T-cell (primary cell): Measurements from ENCODE around the gene ENPP1. TPM values are rescaled to one million over a fixed set of nuclear protein-coding genes. Genes with fewer than 3 reads are reported as not detected.
"Not testable (repeated sequence)": the region's sequence is repeated elsewhere in the genome, so short reads cannot be mapped to it uniquely, and the experiment has no call there.

Source experiments
- ATAC-seq, 4 experiments: fragments of 200-7000 bp in 3 of 4; fragments of 150-1000 bp in 1 of 4; cut with Tn5 transposase; replicated peaks in 1 of 4; 1 replicate in 3 of 4; 2 replicates in 1 of 4; pipeline ENCODE4 v1.10.0; 2021; ENCODE audit warnings: moderate library complexity in 3 of 4, mild to moderate bottlenecking in 2 of 4, moderate number of reproducible peaks in 1 of 4
- CTCF ChIA-PET, 2 donors: fragments of 300-600 bp; sonication (Branson Sonifier 250); formaldehyde crosslinking; loops; one replicate each; lab custom pipeline; 2022; ENCODE audit warnings: antibody characterized with exemption in 2 of 2; lab: Charles Lee
- POLR2A ChIA-PET, 2 donors: fragments of 300-600 bp; sonication (Branson Sonifier 250); formaldehyde crosslinking; loops; one replicate each; lab custom pipeline; 2022; ENCODE audit warnings: antibody characterized with exemption in 2 of 2; lab: Charles Lee
- DNase-seq, 35 experiments: peaks; one replicate each; pipeline versions ENCODE4 v3.0.0 to v3.0.0-alpha.2; 2013 to 2023
- H3K27ac ChIP-seq: one replicate; pipeline ENCODE4 v1.5.1; 2013; ENCODE audit warnings: low read length
- H3K27me3 ChIP-seq, 2 experiments: replicated peaks in 1 of 2; 1 replicate in 1 of 2; 2 replicates in 1 of 2; pipeline versions ENCODE4 v1.6.1 to v1.7.0; 2013; ENCODE audit warnings: low read length in 1 of 2, mixed read lengths in 1 of 2; ENCODE audit not compliant: control insufficient read depth in 2 of 2, insufficient read depth in 2 of 2; ENCODE audit errors: extremely low read depth in 1 of 2
- H3K36me3 ChIP-seq, 2 donors: 1 replicate in 1 of 2; 2 replicates in 1 of 2; pipeline versions ENCODE4 v1.6.1 to v1.7.0; 2013; ENCODE audit warnings: low read length in 1 of 2; ENCODE audit not compliant: control insufficient read depth in 2 of 2, insufficient read depth in 1 of 2; ENCODE audit errors: extremely low read depth in 1 of 2
- H3K4me1 ChIP-seq, 2 experiments: 1 replicate in 1 of 2; 2 replicates in 1 of 2; pipeline versions ENCODE4 v1.6.1 to v1.7.0; 2013; ENCODE audit warnings: low read length in 2 of 2, mixed read lengths in 1 of 2; ENCODE audit not compliant: insufficient read depth in 2 of 2, control insufficient read depth in 1 of 2; ENCODE audit errors: extremely low read depth in 1 of 2
- H3K4me3 ChIP-seq, 2 donors: 1 replicate in 1 of 2; 2 replicates in 1 of 2; pipeline versions ENCODE4 v1.5.1 to v1.7.0; 2013; ENCODE audit warnings: mild to moderate bottlenecking in 2 of 2, low read length in 1 of 2, moderate library complexity in 1 of 2; ENCODE audit not compliant: control insufficient read depth in 1 of 2; ENCODE audit errors: extremely low read depth in 1 of 2
- H3K9me3 ChIP-seq: 2 replicates; pipeline ENCODE4 v1.7.0; 2013
- H3K27ac Mint-ChIP-seq, 2 donors: one replicate each; pipeline ENCODE4 v1.8.0; 2020 to 2021; ENCODE audit warnings: mild to moderate bottlenecking in 2 of 2, mixed read lengths in 2 of 2
- H3K27me3 Mint-ChIP-seq, 2 donors: one replicate each; pipeline ENCODE4 v1.8.0; 2021 to 2022; ENCODE audit warnings: mixed read lengths in 2 of 2
- H3K36me3 Mint-ChIP-seq: one replicate; pipeline ENCODE4 v1.8.0; 2021; ENCODE audit warnings: mixed read lengths
- H3K4me1 Mint-ChIP-seq, 3 donors: one replicate each; pipeline ENCODE4 v1.8.0; 2020 to 2022; ENCODE audit warnings: mixed read lengths in 3 of 3, mild to moderate bottlenecking in 1 of 3
- H3K4me3 Mint-ChIP-seq, 3 donors: one replicate each; pipeline ENCODE4 v1.8.0; 2020 to 2022; ENCODE audit warnings: mild to moderate bottlenecking in 3 of 3, mixed read lengths in 3 of 3, moderate library complexity in 3 of 3
- H3K9me3 Mint-ChIP-seq, 3 donors: one replicate each; pipeline ENCODE4 v1.8.0; 2020 to 2022; ENCODE audit warnings: mixed read lengths in 3 of 3
- WGBS: methylation state at CpG from one replicate; pipeline ENCODE4 v1.1.5; 2013; ENCODE audit warnings: missing lambda C conversion rate; ENCODE audit not compliant: insufficient coverage; 5-methylcytosine and 5-hydroxymethylcytosine counted together
- total RNA-seq, 35 experiments: library from RNA in 6 of 35; stranded (reverse) in 6 of 35; fragments of 120-200 nt in 1 of 35; gene quantifications; one replicate each; pipeline versions ENCODE4 v1.2.1 to v1.2.4 and lab custom pipeline; 2013 to 2026

Gene ENPP1
- total RNA-seq, 5 donors from 2014 or later (not counting 1 experiment from before 2014, with no cell fraction given), result 0.15 to 0.47 (median 0.35) TPM

- Mint-ChIP-seq H3K27me3 (peaks cover 13 to 22% of the 10 kb centered on the region in 2 donors), H3K36me3 (no peaks in the 10 kb centered on the region), H3K9me3 (peaks cover 6 to 9% (median 9%) of the 10 kb centered on the region in 3 donors), H3K27ac (no peak overlapping the region), H3K4me3 (no peak overlapping the region), H3K4me1 (no peaks in the 10 kb centered on the region)
- DNase-seq, result no peak
- H3K27ac ChIP-seq, result no peak overlapping the region
- ATAC-seq, result no peak
- no peaks in the 10 kb centered on the region for H3K9me3 ChIP-seq
- ChIA-PET POLR2A (no interaction called here), CTCF (interaction anchor here in 1 of 2 donors (0.6 kb wide), 1 partner anchor 11 kb away, joined by 7 read pairs; no protein-coding TSS in a partner anchor)
- no peaks in the 10 kb centered on the region for H3K36me3 ChIP-seq
- peaks cover 5 to 9% of the 10 kb centered on the region in 2 experiments for H3K27me3 ChIP-seq
- no peaks in the 10 kb centered on the region for H3K4me1 ChIP-seq
- no peak overlapping the region for H3K4me3 ChIP-seq
- no CpG with 5 or more reads among the region's 4 CpGs for WGBS
Observed at GRCh38 chr6:131897050-131897435, 89.2 kb downstream of the ENPP1 start.

GRCh38 chr6:131897621-131898020, 89.8 kb downstream of the ENPP1 start:
- no peaks in the 10 kb centered on the region for H3K4me1 ChIP-seq
- H3K27me3 ChIP-seq, result peaks cover 4 to 9% of the 10 kb centered on the region in 2 experiments
- H3K36me3 Mint-ChIP-seq, result no peaks in the 10 kb centered on the region
- H3K4me1 Mint-ChIP-seq, result no peaks in the 10 kb centered on the region
- peaks cover 13 to 25% of the 10 kb centered on the region in 2 donors for H3K27me3 Mint-ChIP-seq
- peaks cover 6 to 9% (median 9%) of the 10 kb centered on the region in 3 donors for H3K9me3 Mint-ChIP-seq
- DNase-seq (no peak), ATAC-seq (no peak)
- no peak overlapping the region for H3K27ac ChIP-seq
- no peak overlapping the region for H3K4me3 Mint-ChIP-seq
- ChIA-PET CTCF (interaction anchor here in 1 of 2 donors (0.6 kb wide), 1 partner anchor 11 kb away, joined by 7 read pairs; no protein-coding TSS in a partner anchor), POLR2A (no interaction called here)
- H3K27ac Mint-ChIP-seq, result no peak overlapping the region
- H3K9me3 ChIP-seq, result no peaks in the 10 kb centered on the region
- H3K4me3 ChIP-seq, result no peak overlapping the region
- H3K36me3 ChIP-seq, result no peaks in the 10 kb centered on the region

GRCh38 chr6:131898718-131899117, 90.9 kb downstream of the ENPP1 start:
- no peak overlapping the region for H3K4me3 ChIP-seq
- ATAC-seq, result no peak
- CTCF ChIA-PET, result no interaction called here

GRCh38 chr6:131900231-131900630, 92.4 kb downstream of the ENPP1 start:
- Histone ChIP-seq H3K36me3 (no peaks in the 10 kb centered on the region), H3K27ac (no peak overlapping the region), H3K4me1 (no peaks in the 10 kb centered on the region), H3K27me3 (peaks cover 0 to 2% of the 10 kb centered on the region in 2 experiments), H3K4me3 (no peak overlapping the region), H3K9me3 (no peaks in the 10 kb centered on the region)
- no peak overlapping the region for H3K4me3 Mint-ChIP-seq
- no peaks in the 10 kb centered on the region for H3K36me3 Mint-ChIP-seq
- DNase-seq, result no peak
- H3K9me3 Mint-ChIP-seq, result peaks cover 6 to 9% (median 9%) of the 10 kb centered on the region in 3 donors
- no peak for ATAC-seq
- POLR2A ChIA-PET, result no interaction called here
- H3K27ac Mint-ChIP-seq, result no peak overlapping the region
- peaks cover 16 to 17% of the 10 kb centered on the region in 2 donors for H3K27me3 Mint-ChIP-seq
- no peaks in the 10 kb centered on the region for H3K4me1 Mint-ChIP-seq
- CTCF ChIA-PET, result interaction anchor here (0.6 to 0.7 kb wide), 3 partner anchors 12 to 923 kb away, joined by 3 to 6 read pairs (median 3); no protein-coding TSS in a partner anchor

More at GRCh38 chr6:131898718-131899117, 90.9 kb downstream of the ENPP1 start:
- H3K9me3 ChIP-seq, result no peaks in the 10 kb centered on the region
- H3K4me1 ChIP-seq, result no peaks in the 10 kb centered on the region
- no peaks in the 10 kb centered on the region for H3K36me3 ChIP-seq
- POLR2A ChIA-PET, result no interaction called here
- no peak overlapping the region for H3K27ac ChIP-seq
- H3K27me3 ChIP-seq, result peaks cover 2 to 9% of the 10 kb centered on the region in 2 experiments
- no peak overlapping the region for H3K27ac Mint-ChIP-seq
- H3K27me3 Mint-ChIP-seq, result peaks cover 16 to 26% of the 10 kb centered on the region in 2 donors
- no peak for DNase-seq
- H3K36me3 Mint-ChIP-seq, result no peaks in the 10 kb centered on the region
- H3K4me1 Mint-ChIP-seq, result no peaks in the 10 kb centered on the region
- H3K9me3 Mint-ChIP-seq, result peaks cover 6 to 9% (median 9%) of the 10 kb centered on the region in 3 donors
- H3K4me3 Mint-ChIP-seq, result no peak overlapping the region
- no CpG with 5 or more reads among the region's 1 CpG for WGBS

- DNase-seq, H3K36me3 ChIP-seq, H3K27me3 ChIP-seq, H3K4me1 Mint-ChIP-seq, H3K27ac Mint-ChIP-seq, CTCF ChIA-PET, POLR2A ChIA-PET, H3K9me3 Mint-ChIP-seq, H3K36me3 Mint-ChIP-seq, H3K4me3 ChIP-seq, ATAC-seq, H3K9me3 ChIP-seq, H3K4me3 Mint-ChIP-seq, H3K27ac ChIP-seq, H3K4me1 ChIP-seq: not testable (repeated sequence)
- peaks cover 15 to 17% of the 10 kb centered on the region in 2 donors for H3K27me3 Mint-ChIP-seq
- WGBS, result 100% methylated on average over 3 of the region's 5 CpGs
Observed at GRCh38 chr6:131901326-131901873, 93.6 kb downstream of the ENPP1 start.

- DNase-seq, H3K4me3 ChIP-seq, H3K27me3 ChIP-seq, H3K36me3 ChIP-seq, H3K27ac Mint-ChIP-seq, H3K4me1 Mint-ChIP-seq, H3K27ac ChIP-seq, H3K9me3 ChIP-seq, H3K4me1 ChIP-seq, H3K36me3 Mint-ChIP-seq, H3K9me3 Mint-ChIP-seq, CTCF ChIA-PET, ATAC-seq, H3K4me3 Mint-ChIP-seq, POLR2A ChIA-PET: not testable (repeated sequence)
- 64% methylated on average over 2 of the region's 12 CpGs for WGBS
- H3K27me3 Mint-ChIP-seq, result peaks cover 15 to 26% of the 10 kb centered on the region in 2 donors
Observed at GRCh38 chr6:131903734-131904133, 95.9 kb downstream of the ENPP1 start.
